GM21786 (cell line): ENCODE measurements around the gene SETMAR.
"Not testable (repeated sequence)": the region's sequence is repeated elsewhere in the genome, so short reads cannot be mapped to it uniquely, and the experiment has no call there.

Experiments
- ATAC-seq: cut with Tn5 transposase; IDR thresholded peaks from one replicate; pipeline ENCODE4 v1.9.1; 2021; ENCODE audit not compliant: unreplicated experiment

The SETMAR gene

GRCh38 chr3:4303187-4304123 lies at the start of gene SETMAR:
Gene SETMAR, plus strand, starts transcription at chr3:4303369. Its CDS starts 2 bp downstream, at chr3:4303371.
- ATAC-seq, result peak; percentile 95

GRCh38 chr3:4261406-4261805 lies 41.8 kb upstream of the SETMAR start:
- ATAC-seq, result no peak

GRCh38 chr3:4264040-4264439 lies 39.1 kb upstream of the SETMAR start:
- no peak for ATAC-seq

GRCh38 chr3:4270720-4271119 lies 32.4 kb upstream of the SETMAR start:
- ATAC-seq, result peak; percentile 92

GRCh38 chr3:4271834-4272233 lies 31.3 kb upstream of the SETMAR start:
- no peak for ATAC-seq

- no peak for ATAC-seq
Measured at GRCh38 chr3:4279516-4280105, 23.6 kb upstream of the SETMAR start.

- no peak for ATAC-seq
Measured at GRCh38 chr3:4281991-4282390, 21.2 kb upstream of the SETMAR start.

- ATAC-seq, result no peak
Measured at GRCh38 chr3:4284865-4285264, 18.3 kb upstream of the SETMAR start.

- ATAC-seq, result no peak
Measured at GRCh38 chr3:4289044-4289443, 14.1 kb upstream of the SETMAR start.

- ATAC-seq, result peak; percentile 63
Measured at GRCh38 chr3:4290272-4290893, 12.8 kb upstream of the SETMAR start.

- no peak for ATAC-seq
Measured at GRCh38 chr3:4292301-4292700, 10.9 kb upstream of the SETMAR start.

GRCh38 chr3:4294616-4295327 lies 8.4 kb upstream of the SETMAR start:
- no peak for ATAC-seq

- not testable (repeated sequence) for ATAC-seq
Measured at GRCh38 chr3:4296454-4296853, 6.7 kb upstream of the SETMAR start.

- ATAC-seq, result no peak
Measured at GRCh38 chr3:4297486-4297885, 5.7 kb upstream of the SETMAR start.

GRCh38 chr3:4302747-4303146 lies 422 bp upstream of the SETMAR start:
- no peak for ATAC-seq

GRCh38 chr3:4305210-4305609 lies 2.0 kb downstream of the SETMAR start:
- ATAC-seq, result not testable (repeated sequence)

GRCh38 chr3:4306091-4306490 lies 2.9 kb downstream of the SETMAR start:
- ATAC-seq, result no peak

- no peak for ATAC-seq
Measured at GRCh38 chr3:4306860-4307259, 3.7 kb downstream of the SETMAR start.

GRCh38 chr3:4309491-4310128 lies 6.4 kb downstream of the SETMAR start:
- no peak for ATAC-seq

- no peak for ATAC-seq
Measured at GRCh38 chr3:4310971-4311370, 7.8 kb downstream of the SETMAR start.

- no peak for ATAC-seq
Measured at GRCh38 chr3:4311496-4311895, 8.3 kb downstream of the SETMAR start.
